ENCODE measurements around the gene PYGB.

DNA sequence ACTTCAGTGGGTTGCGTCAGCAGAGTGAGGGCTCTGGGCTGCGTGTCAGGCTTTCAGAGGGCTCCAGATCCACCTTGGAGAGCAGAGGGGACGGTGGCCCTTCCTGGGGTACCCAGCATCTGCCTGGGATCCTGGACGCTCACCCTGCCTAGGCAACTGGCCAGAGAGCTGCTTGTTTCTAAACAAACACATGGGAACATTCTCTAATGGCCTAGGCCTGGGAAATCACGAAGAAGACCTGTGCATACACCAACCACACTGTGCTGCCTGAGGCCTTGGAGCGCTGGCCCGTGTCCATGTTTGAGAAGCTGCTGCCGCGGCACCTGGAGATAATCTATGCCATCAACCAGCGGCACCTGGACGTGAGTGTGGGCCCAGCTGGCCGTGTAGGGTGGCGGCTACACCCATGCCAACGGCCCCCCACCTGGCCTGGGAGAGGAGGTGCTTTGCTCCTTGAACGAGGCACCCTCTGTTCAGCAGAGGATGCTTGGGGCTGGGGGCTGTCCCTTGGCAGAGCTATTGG, 32.2 kb downstream of the PYGB start:
- TF ChIP-seq, protein P1, sequence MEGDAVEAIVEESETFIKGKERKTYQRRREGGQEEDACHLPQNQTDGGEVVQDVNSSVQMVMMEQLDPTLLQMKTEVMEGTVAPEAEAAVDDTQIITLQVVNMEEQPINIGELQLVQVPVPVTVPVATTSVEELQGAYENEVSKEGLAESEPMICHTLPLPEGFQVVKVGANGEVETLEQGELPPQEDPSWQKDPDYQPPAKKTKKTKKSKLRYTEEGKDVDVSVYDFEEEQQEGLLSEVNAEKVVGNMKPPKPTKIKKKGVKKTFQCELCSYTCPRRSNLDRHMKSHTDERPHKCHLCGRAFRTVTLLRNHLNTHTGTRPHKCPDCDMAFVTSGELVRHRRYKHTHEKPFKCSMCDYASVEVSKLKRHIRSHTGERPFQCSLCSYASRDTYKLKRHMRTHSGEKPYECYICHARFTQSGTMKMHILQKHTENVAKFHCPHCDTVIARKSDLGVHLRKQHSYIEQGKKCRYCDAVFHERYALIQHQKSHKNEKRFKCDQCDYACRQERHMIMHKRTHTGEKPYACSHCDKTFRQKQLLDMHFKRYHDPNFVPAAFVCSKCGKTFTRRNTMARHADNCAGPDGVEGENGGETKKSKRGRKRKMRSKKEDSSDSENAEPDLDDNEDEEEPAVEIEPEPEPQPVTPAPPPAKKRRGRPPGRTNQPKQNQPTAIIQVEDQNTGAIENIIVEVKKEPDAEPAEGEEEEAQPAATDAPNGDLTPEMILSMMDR (tag by site-specific recombination; IDR thresholded peaks at IDR 0.05): no peak
- TF ChIP-seq ZNF138 (tag by site-specific recombination; IDR thresholded peaks at IDR 0.05; ENCODE audit: borderline replicate concordance) (no peak), ZBTB1 (tag by site-specific recombination; IDR thresholded peaks at IDR 0.05) (no peak), KLF8 (tag by site-specific recombination; IDR thresholded peaks at IDR 0.05) (no peak), ZBTB20 (tag by site-specific recombination; IDR thresholded peaks at IDR 0.05) (no peak), GLIS1 (tag by site-specific recombination; IDR thresholded peaks at IDR 0.05) (no peak), KLF16 (tag by site-specific recombination; IDR thresholded peaks at IDR 0.05) (no peak), ZNF747 (tag by site-specific recombination; IDR thresholded peaks at IDR 0.05) (no peak), ZNF501 (tag by site-specific recombination; IDR thresholded peaks at IDR 0.05) (no peak)
- TF ChIP-seq, protein P2, sequence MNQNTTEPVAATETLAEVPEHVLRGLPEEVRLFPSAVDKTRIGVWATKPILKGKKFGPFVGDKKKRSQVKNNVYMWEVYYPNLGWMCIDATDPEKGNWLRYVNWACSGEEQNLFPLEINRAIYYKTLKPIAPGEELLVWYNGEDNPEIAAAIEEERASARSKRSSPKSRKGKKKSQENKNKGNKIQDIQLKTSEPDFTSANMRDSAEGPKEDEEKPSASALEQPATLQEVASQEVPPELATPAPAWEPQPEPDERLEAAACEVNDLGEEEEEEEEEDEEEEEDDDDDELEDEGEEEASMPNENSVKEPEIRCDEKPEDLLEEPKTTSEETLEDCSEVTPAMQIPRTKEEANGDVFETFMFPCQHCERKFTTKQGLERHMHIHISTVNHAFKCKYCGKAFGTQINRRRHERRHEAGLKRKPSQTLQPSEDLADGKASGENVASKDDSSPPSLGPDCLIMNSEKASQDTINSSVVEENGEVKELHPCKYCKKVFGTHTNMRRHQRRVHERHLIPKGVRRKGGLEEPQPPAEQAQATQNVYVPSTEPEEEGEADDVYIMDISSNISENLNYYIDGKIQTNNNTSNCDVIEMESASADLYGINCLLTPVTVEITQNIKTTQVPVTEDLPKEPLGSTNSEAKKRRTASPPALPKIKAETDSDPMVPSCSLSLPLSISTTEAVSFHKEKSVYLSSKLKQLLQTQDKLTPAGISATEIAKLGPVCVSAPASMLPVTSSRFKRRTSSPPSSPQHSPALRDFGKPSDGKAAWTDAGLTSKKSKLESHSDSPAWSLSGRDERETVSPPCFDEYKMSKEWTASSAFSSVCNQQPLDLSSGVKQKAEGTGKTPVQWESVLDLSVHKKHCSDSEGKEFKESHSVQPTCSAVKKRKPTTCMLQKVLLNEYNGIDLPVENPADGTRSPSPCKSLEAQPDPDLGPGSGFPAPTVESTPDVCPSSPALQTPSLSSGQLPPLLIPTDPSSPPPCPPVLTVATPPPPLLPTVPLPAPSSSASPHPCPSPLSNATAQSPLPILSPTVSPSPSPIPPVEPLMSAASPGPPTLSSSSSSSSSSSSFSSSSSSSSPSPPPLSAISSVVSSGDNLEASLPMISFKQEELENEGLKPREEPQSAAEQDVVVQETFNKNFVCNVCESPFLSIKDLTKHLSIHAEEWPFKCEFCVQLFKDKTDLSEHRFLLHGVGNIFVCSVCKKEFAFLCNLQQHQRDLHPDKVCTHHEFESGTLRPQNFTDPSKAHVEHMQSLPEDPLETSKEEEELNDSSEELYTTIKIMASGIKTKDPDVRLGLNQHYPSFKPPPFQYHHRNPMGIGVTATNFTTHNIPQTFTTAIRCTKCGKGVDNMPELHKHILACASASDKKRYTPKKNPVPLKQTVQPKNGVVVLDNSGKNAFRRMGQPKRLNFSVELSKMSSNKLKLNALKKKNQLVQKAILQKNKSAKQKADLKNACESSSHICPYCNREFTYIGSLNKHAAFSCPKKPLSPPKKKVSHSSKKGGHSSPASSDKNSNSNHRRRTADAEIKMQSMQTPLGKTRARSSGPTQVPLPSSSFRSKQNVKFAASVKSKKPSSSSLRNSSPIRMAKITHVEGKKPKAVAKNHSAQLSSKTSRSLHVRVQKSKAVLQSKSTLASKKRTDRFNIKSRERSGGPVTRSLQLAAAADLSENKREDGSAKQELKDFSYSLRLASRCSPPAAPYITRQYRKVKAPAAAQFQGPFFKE (tag by site-specific recombination; IDR thresholded peaks at IDR 0.05; ENCODE audit: borderline replicate concordance): no peak
- TF ChIP-seq, protein P3, sequence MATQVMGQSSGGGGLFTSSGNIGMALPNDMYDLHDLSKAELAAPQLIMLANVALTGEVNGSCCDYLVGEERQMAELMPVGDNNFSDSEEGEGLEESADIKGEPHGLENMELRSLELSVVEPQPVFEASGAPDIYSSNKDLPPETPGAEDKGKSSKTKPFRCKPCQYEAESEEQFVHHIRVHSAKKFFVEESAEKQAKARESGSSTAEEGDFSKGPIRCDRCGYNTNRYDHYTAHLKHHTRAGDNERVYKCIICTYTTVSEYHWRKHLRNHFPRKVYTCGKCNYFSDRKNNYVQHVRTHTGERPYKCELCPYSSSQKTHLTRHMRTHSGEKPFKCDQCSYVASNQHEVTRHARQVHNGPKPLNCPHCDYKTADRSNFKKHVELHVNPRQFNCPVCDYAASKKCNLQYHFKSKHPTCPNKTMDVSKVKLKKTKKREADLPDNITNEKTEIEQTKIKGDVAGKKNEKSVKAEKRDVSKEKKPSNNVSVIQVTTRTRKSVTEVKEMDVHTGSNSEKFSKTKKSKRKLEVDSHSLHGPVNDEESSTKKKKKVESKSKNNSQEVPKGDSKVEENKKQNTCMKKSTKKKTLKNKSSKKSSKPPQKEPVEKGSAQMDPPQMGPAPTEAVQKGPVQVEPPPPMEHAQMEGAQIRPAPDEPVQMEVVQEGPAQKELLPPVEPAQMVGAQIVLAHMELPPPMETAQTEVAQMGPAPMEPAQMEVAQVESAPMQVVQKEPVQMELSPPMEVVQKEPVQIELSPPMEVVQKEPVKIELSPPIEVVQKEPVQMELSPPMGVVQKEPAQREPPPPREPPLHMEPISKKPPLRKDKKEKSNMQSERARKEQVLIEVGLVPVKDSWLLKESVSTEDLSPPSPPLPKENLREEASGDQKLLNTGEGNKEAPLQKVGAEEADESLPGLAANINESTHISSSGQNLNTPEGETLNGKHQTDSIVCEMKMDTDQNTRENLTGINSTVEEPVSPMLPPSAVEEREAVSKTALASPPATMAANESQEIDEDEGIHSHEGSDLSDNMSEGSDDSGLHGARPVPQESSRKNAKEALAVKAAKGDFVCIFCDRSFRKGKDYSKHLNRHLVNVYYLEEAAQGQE (tag by site-specific recombination; IDR thresholded peaks at IDR 0.05): no peak
